Fibroblast of upper back skin (primary cell): Measurements from ENCODE around the gene AGFG2.
"Not testable (repeated sequence)": the region's sequence is repeated elsewhere in the genome, so short reads cannot be mapped to it uniquely, and the experiment has no call there.

Experiments used
- DNase-seq: peaks from one replicate; pipeline ENCODE4 v3.0.0-alpha.2; 2013

Gene AGFG2

DNA sequence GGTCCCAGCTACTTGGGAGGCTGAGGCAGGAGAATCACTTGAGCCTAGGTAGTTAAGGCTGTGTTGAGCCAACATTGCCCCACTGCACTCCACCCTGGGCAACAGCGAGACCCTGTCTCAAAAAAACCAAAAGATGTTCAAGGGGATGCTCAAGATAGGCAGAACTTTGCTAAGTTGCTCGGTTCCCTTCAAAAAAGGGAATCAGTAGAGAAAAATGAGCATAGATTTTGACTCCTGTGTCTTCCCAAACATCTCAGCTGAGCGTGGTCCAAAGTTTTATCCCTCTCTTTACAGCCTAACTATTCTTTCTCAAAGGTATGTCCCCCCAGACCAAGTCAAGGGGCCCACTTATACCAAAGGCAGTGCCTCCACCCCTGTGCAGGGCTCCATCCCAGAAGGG, 14.0 kb downstream of the AGFG2 start:
- no peak for DNase-seq

DNA sequence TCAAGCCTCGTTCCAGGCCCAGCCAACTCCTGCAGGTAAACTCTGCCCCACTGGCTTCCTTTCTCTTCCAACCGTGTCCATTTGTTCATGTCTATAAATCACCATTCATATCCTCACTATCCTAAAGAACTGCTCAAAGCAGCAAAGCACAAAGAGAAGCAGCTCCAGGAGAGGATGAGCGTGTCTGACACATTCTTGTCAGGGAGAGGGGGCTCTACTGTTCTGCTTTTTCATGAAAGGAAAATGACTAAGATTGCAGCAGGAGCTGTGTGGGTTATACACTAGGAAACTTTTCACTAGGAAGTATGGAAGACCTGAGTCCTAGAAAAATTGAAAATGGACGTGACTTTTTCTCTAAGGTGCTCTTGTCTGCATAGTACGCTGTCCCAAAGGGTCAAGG, 16.7 kb downstream of the AGFG2 start:
- DNase-seq = no peak

DNA sequence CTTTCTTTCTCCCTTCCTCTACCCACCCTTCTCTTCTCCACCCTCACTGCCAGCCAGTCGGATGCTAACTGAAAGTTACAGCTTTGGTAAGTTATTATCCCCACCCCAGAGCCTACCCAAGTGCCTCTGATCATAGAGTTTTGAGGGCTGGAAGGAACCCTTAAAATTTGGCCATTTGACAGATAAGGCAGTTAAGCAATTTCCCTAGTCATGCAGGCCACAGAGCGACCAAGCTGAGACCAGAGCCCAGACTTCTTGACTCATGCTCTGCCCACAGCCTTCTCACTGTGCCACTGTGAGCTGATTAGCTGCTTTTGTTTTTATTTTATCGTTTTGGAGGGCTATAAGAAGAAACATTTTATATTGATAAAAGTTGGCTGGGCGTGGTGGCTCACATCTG, 17.5 kb downstream of the AGFG2 start:
- peak; percentile 26 for DNase-seq

DNA sequence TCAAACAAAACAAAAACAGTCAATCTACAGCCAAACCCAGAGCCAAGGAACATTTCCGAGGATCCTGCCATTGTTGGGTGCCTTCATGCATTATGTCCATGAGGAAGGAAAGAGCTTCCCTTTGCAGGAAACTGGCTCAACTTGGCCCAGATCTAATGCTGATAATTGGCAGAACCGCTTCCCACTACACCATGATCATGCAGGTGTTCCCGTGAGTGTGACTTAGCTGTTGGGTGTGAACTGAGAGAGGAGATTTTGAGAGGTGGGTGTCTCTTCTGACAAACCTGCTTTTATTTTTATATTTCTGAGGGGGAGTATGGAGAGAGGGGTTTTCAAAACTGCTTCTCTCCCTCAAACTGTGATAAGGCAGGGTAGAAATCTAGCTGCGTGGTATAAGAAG, 20.1 kb downstream of the AGFG2 start:
- DNase-seq = no peak

DNA sequence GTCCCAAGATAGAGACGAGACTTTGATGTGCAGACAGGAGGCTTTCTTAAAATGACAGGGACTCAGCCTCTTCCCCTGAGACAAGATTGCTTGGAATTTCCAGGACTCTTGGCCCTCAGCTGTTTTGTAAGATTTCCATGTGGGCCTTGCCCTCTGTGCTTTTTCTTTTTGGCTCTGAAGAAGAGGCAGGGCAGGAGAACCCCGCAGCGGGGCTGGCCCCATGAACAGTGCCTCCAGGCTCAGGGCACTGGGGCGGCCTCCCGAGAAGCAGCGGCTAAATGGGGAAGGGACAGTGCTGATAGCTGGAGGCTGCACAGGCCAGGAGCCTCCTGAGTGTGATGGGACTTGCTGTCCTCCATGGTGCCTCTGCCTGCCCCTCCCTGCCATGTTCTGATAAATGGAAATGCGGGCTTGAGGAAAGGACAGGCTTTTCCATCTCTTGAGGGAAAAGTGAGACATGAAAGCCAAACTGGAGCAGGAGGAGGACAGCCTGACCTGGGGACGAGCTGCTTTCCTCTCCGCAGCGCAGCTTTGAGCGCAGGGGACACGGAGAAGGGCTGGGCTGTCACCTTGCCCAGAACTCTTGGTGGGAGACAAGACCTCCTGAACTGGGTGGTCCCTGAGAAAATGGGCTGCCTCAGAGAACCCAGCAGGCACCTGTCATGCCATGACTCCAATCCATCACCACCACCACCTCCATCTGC, 22.6 kb downstream of the AGFG2 start:
- DNase-seq = no peak

DNA sequence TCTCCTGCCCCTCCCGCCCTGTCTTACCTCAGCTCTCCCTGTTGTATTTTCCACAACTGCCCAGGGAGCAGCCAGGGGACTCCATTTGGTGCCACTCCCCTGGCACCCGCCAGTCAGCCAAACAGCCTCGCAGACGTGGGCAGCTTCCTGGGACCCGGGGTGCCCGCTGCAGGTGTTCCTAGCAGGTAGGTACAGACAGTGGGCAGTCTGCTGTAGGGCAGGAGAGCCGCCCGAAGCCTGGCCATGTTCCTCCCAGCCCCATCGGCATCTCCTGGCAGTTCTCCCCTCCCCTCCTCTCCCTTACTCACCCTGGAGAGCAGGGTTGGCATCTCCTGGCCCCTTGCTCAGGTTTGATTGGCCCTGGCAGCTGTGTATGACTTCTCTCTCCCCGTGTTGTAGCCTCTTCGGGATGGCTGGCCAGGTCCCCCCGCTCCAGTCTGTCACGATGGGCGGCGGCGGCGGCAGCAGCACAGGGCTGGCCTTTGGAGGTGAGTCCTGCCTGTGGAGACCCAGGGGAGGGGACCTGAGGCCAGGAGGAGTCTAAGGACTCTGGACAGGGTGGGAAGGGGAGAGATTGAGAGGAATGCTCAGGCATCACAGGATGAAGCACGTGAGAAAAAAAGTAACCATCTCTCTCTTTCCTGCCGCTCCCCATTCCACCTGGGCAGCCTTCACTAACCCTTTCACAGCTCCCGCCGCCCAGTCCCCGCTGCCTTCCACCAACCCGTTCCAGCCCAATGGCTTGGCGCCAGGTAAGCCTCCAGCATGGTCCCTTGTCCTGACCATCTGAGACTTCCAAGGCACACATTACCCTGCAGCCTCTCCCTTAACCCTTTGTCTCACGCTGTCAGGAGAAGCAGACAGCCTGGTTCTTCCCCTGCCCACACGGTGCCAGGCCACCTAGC, 23.4 kb downstream of the AGFG2 start:
- no peak for DNase-seq

DNA sequence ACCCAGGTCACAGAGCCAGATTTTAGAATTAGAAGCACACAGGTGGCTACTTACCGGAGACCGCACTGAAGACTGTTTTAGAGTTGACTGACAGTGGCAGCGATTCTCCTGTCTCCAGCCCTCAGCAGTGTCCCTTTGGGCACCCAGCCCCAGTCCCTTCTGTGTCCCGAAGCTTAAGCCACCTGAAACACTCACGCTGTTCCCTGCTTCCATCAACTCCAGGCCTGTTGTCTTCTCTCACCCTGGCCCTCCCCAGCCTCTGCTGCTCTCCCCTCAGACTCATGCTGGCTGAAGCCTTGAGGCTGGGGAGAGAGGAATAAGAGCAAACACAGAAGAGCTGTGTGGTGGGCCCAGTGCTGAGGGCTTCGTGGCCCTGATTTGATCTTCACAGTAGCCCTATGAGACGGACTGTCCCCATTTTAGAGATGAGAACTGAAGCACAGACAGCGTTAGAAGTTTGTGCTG, 24.1 kb downstream of the AGFG2 start:
- no peak for DNase-seq

DNA sequence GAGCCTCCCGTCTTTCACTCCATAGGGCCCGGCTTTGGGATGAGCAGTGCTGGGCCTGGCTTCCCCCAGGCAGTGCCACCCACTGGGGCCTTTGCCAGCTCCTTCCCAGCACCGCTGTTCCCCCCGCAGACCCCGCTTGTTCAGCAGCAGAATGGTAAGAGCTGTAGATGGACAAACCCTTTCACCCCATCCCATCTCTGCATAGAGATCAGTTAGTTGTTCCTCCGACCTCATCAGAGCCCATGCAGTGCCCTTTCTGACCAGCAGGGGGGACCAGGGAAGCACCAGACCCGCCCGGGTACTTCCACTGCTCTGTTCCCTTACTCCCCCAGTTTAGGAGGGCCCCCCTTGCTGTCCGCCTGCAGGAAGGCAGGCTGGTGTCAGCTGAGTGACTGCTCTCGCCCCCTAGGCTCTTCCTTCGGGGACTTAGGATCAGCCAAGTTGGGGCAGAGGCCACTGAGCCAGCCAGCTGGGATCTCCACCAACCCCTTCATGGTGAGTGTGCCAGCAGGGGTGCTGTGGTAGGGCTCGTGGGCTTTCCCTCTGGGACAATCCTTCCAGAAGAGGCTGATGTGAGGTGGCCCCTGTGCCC, 24.9 kb downstream of the AGFG2 start:
- peak; percentile 66 for DNase-seq

DNA sequence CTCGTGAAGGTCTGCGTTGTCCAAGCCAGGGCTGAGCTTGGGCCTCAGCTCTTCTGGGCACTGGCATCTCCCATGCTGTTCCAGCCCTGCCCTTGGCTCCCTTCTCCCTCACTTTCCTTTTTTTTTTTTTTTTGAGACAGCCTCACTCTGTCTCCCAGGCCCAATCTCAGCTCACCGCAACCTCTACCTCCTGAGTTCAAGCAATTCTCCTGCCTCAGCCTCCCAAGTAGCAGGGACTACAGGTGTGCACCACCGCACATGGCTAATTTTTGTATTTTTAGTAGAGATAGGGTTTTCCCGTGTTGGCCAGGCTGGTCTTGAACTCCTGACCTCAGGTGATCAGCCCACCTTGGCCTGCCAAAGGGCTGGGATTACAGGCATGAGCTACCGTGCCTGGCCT, 25.4 kb downstream of the AGFG2 start:
- DNase-seq = not testable (repeated sequence)

DNA sequence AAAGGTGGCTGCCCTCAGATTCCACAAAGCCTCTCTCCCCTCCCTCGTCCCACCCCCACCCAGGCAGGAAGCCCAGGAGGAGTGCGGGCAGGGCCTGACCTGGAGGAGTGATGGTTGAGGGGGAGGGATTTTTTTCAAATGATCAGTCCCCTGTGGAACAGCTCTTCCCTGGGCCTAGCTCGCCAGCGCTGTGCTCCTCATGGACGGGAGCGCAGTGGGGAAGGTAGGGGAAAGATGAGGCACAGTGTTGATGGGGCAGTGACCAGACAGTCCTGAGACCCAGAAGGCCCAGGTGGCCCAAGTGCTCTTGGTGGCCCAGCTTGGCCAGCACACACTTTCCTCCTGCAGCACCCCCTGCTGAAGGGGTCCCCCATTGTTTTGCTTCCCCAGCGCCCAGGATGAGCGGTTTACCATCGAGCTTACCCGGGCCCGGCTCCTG, 26.1 kb downstream of the AGFG2 start:
- no peak for DNase-seq

DNA sequence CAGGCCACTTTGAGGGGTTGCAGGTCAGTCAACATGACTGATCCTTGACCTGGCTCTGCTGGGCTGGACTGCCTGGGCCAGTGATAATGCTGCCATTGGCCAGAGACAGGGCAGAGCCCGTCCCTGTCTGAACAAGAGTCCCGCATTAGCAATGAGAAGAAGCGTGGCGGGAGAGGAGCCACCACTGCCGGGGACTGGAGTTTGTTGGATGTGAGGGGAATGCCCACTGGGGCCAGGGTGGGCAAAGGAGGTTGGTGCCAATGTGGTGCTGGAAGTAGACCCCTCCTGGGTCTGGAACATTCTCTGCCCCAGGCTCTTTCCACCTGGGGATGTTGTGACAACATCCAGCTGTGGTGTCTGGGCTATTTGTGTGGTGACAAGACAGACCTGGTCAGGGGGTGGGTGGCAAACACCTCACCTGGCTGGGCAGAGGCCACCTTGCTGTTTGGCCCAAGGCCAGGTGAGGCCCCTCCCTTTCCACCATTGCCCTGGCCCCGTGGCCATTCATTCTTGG, 27.1 kb downstream of the AGFG2 start:
- no peak for DNase-seq

DNA sequence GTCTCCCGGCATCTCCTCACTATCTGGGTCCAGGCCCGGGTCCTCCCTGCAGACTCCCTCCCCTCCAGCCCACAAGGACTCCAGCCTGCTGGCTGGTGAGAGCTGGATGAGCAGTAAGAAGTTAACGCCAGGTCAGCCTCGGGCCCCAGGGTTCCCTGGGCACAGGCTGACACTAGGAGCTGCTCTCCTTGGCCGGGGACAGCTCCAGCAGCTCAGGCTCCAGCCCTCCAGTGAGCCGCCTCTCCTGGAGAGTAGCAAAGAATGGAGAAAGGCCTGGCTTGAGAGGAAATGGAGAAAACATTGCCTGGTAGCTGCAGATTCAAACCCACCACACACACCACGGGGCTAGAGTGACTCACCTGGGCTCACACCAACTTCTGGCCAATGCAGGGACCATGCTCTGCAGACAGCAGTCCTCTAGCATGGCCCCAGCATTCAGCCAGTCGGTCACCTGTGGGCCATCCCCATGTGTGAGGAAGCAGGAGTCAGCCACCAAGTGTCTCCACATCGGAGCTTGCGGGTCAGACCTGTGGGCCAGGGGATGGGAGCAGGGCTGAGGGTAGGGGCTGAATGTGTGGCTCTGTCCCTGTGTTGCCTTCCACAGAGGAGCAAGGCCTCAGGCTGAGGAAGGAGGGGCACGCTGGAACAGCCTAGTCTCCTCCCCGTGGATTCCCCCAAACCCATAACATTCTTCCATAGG, 28.2 kb downstream of the AGFG2 start:
- DNase-seq = peak; percentile 20

DNA sequence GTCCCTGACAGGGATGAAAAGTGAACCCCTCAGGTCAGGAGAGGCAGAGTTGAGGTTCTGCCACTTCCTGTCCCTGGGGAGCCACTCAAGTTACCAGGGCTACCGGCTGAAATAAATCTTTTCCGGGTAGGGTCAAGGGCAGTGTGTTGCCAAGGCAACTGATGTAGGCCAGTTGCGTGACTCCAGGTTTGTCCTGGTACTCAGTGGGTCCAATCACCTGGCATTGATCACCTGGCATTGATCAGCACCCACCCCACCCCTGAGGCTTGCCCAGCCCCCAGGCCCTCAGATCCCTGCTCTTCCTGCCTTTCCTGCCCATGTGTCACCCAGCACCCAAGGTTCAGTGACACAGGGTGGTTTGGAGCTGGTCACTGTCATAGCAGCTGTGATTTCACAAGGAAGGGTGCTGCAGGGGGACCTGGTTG, 28.8 kb downstream of the AGFG2 start:
- no peak for DNase-seq

DNA sequence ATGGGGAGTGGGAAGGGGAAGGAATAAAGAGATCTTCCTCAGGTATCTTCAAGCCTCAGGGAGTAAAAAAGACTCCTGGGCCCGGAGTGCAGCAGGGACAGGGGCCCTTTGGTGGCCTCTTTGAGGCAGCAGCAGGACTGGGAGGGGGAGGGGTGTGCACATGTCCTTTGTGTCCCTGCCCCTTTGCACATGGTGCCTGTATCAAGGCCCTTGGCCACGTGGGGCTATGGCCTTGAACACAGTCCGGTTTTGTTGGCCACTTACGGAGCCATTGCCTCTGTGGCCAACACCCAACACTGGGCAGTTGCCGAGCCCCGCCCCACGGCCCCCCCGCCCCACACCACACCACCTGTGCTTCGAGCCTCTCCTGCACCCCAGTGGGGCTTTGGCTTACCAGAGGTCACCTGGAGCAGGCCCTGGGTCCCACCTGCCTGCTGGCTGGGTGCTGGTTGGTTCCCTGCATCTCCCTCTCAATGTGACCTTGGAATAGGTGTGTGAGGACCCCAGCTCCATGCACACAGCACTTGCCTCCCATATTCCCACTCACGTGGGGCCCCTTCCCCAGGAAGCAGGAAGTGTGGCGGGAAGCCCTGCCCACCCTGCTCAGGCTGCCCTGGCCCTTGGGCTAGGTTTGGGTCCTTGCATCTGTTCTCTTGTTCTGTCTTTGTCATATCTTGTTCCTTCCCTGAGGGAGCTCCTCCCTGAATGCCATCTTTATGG, 29.3 kb downstream of the AGFG2 start:
- DNase-seq = no peak

DNA sequence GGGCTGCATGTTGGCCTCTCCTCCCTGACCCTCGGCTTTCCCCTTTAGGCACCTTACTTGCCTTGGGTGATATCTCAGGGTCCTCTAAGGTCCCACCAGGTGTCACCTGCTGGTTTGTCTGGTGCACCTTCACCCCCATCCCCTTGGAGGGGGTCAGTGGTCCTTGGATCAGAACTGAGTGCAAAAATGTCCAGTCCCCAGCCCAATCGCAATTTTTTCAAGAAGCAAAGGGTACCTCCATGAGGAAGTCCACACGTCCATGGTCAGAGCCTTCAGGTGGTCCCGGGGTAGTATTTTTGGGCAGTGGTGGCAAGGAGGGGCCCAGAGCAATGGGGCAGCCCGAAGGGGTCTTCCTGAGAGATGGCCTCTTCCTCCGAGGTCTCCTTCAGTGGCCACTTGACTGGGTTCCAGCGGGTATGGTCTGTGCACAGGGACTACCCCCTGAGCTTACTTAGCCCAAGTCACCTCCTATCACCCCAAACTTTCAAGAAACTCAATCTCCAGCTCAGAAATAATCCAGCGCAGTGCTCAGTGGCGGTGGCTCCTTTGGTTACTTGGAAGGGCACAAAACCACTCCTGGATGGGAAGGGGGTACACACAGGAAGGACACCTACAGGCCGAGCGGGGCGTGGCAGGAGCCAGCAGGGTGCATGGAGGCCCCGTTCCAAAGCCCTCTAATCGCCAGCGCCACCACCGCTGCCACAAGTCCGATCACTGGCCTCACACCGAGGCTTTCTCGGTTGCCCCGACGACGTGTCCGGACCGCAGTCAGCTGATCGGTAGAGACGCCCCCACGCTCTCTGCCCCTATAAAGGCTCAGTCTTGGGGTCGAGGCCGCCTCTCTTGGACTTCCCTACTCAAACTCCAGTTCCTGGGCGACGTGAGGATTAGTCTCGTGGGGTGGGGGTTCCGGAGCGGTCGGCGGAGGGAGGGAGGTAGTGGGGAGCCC, 30.2 kb downstream of the AGFG2 start:
- peak; percentile 22 for DNase-seq

DNA sequence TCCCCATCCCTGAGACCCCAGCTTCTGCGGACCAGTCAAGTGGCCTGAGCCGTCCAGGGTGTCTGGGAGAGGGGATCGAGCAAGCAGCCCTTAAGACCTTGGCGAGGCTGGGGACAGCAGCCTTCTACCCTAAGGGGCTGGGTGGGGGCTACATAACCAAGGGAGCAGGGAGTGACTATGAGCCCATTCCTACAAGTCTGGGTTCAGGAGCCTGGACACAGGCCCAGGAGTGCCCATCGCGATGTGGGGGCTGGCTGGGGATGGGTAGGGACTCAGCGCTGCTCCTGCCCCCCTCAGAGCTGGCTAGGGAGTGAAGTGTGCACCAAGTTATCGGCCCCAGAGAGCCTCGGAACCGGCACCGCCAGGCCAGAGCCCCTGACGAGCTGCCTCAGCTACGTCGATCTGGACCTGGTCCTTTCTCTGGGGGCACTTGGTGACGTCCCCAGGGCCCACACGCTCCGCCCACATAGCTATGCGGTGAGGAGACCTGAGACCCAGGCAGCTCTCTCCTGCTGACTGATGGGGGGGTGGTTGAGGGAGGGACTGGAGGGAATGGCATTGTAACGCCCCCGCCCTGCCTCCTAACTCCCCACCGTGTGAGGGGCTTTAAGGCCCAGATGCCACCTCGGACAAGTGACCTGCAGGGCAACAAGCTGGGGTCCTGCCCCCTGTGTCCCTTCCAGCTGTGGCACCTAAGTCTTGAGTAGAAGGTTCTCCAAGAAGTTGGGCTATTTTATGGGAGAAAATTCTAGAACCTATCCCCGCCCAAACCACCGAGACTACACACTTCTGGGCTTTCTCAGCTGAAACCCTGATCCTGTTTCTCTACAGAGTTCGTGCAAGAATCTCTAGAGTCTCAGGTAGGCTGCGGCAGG, 32.2 kb downstream of the AGFG2 start:
- peak; percentile 17 for DNase-seq

DNA sequence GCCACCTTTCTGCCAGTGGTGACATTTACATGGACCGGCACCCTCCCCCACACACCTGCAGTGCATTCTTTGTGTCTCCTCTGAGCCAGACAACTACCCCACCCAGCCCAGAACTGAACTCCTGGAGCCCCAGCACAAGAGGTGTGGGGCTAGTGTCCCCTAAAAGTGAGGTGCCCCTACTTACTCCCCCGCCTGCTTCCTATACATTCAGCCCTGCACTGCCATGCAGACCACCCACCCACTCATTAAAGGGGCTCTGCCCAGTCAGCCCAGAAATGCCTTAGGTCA, 32.8 kb downstream of the AGFG2 start:
- DNase-seq = no peak

DNA sequence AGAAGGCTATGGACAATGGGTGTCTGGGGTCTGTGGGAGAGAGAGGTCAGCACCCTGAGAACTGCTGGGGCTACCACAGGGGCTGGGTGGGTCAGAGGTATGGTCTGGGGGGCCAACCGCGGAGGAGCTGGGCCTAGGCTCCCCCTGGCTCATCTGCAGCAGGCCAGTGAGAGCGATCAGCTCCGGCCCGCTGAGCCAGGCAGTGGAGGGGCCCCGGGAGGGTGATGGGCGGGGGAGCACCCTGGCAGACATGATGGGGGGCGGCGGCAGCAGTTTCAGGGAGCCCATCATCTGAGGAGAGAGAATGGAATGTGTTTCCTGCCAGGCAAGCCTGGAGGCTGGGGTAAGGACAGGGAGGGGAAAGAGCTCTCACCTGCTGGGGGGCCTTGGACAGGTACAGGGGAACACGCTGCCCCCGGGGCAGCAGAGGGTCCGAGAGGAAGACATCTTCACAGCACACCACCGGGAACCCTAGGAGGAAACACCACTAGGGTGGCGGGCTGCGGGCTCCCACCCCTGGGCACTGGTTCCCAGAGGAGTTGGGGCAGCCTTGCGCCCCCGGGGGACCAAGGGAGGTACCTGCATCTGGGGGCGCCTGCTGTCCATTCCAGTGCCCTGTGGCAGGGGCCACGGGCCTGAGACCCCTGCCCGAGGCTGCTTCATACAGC, 33.4 kb downstream of the AGFG2 start:
- DNase-seq = peak; percentile 8

DNA sequence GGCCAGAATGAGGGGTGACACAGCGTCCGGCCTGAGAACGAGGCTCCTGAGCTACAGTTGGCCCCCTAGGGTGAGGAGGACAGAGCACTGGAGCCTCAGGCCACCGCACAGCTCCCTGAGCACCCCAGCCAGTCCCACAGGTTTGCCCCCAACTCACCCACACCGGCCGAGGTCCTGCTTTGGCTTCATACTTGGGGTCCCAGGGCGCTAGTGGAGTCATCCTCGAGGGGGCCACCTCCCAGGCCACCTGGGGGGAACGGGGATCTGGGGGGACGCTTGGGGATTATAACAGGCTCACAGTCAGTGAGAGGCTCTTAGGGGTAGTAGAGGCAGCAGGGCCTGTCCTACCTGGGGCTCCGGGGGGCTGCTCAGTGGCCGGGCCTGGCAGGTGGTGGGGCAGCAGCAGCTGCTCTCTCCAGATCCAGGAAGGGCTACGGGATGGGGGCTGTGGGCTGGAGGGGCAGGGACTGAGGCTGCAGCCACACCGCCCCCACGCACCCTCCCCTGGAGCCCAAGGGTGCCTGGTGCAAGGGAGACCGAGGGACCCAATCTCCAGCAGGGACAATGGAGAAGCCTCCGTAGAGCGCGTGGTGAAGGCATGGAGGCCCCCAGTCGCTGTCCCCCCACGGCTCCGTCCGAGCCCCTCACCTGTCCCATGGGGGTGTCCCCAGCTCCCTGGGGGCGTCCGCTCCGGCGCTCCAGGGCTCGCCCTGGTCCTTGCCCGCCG, 34.1 kb downstream of the AGFG2 start:
- no peak for DNase-seq
